ENCODE results near the gene COA8. TPM values are rescaled to one million over a fixed set of nuclear protein-coding genes. Genes with fewer than 3 reads are reported as not detected.

COA8 gene
- total and polyA plus RNA-seq, 2 of the 13 experiments (the other 11 are each of a cell fraction or from before 2014, with no cell fraction given): 10.9 to 25.1 TPM

GRCh38 chr14:103628684-103629502, 66.1 kb downstream of the COA8 start, which contains the start of gene KLC1 (continued):
- TF ChIP-seq PRDM10 (CRISPR knock-in tag; IDR thresholded peaks at IDR 0.05; ENCODE audit: low read depth) (no peak; the same call in 1 of the 2 replicates), NFKB2 (CRISPR knock-in tag; IDR thresholded peaks at IDR 0.05; ENCODE audit: borderline replicate concordance) (no peak), HES4 (CRISPR knock-in tag; IDR thresholded peaks at IDR 0.05; ENCODE audit: borderline replicate concordance) (peak; percentile 83), ZFYVE20 (CRISPR knock-in tag; IDR thresholded peaks at IDR 0.05; ENCODE audit: borderline replicate concordance, low read depth) (no peak), TBX3 (IDR thresholded peaks at IDR 0.05; ENCODE audit: borderline replicate concordance) (no peak), ZMYM2 (CRISPR knock-in tag; IDR thresholded peaks at IDR 0.05) (no peak), CHCHD3 (CRISPR knock-in tag; IDR thresholded peaks at IDR 0.05) (no peak), RELA (CRISPR knock-in tag; IDR thresholded peaks at IDR 0.05) (no peak), THAP11 (CRISPR knock-in tag; IDR thresholded peaks at IDR 0.05) (peak; percentile 85), ZNF317 (CRISPR knock-in tag; IDR thresholded peaks at IDR 0.05) (no peak), CBFB (CRISPR knock-in tag; IDR thresholded peaks at IDR 0.05) (peak; percentile 14; the same call in 1 of the 2 replicates), SMAD9 (CRISPR knock-in tag; IDR thresholded peaks at IDR 0.05) (no peak), MTA3 (CRISPR knock-in tag; IDR thresholded peaks at IDR 0.05) (no peak), FOXK2 (IDR thresholded peaks at IDR 0.05) (no peak), ZNF569 (CRISPR knock-in tag; IDR thresholded peaks at IDR 0.05; ENCODE audit: borderline replicate concordance) (0 out of 2 replicates have a peak, but pooled peaks have one; percentile 79), ZNF367 (CRISPR knock-in tag; IDR thresholded peaks at IDR 0.05; ENCODE audit: borderline replicate concordance) (no peak), NCOA5 (CRISPR knock-in tag; IDR thresholded peaks at IDR 0.05) (no peak), SOX13 (IDR thresholded peaks at IDR 0.05) (no peak), SOX13 (CRISPR knock-in tag; conservative IDR thresholded peaks at IDR 0.05 in 1 of 2, IDR thresholded peaks at IDR 0.05 in 1 of 2) (0 out of 4 replicates have a peak, but pooled peaks of 1 of the 2 experiments have one; percentile 29)
- TF ChIP-seq, protein P1, sequence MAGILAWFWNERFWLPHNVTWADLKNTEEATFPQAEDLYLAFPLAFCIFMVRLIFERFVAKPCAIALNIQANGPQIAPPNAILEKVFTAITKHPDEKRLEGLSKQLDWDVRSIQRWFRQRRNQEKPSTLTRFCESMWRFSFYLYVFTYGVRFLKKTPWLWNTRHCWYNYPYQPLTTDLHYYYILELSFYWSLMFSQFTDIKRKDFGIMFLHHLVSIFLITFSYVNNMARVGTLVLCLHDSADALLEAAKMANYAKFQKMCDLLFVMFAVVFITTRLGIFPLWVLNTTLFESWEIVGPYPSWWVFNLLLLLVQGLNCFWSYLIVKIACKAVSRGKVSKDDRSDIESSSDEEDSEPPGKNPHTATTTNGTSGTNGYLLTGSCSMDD (CRISPR knock-in tag; IDR thresholded peaks at IDR 0.05): no peak
- TF ChIP-seq, protein P2, sequence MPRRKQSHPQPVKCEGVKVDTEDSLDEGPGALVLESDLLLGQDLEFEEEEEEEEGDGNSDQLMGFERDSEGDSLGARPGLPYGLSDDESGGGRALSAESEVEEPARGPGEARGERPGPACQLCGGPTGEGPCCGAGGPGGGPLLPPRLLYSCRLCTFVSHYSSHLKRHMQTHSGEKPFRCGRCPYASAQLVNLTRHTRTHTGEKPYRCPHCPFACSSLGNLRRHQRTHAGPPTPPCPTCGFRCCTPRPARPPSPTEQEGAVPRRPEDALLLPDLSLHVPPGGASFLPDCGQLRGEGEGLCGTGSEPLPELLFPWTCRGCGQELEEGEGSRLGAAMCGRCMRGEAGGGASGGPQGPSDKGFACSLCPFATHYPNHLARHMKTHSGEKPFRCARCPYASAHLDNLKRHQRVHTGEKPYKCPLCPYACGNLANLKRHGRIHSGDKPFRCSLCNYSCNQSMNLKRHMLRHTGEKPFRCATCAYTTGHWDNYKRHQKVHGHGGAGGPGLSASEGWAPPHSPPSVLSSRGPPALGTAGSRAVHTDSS (CRISPR knock-in tag; conservative IDR thresholded peaks at IDR 0.05): no peak
- TF ChIP-seq, protein P3, sequence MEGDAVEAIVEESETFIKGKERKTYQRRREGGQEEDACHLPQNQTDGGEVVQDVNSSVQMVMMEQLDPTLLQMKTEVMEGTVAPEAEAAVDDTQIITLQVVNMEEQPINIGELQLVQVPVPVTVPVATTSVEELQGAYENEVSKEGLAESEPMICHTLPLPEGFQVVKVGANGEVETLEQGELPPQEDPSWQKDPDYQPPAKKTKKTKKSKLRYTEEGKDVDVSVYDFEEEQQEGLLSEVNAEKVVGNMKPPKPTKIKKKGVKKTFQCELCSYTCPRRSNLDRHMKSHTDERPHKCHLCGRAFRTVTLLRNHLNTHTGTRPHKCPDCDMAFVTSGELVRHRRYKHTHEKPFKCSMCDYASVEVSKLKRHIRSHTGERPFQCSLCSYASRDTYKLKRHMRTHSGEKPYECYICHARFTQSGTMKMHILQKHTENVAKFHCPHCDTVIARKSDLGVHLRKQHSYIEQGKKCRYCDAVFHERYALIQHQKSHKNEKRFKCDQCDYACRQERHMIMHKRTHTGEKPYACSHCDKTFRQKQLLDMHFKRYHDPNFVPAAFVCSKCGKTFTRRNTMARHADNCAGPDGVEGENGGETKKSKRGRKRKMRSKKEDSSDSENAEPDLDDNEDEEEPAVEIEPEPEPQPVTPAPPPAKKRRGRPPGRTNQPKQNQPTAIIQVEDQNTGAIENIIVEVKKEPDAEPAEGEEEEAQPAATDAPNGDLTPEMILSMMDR (CRISPR knock-in tag; IDR thresholded peaks at IDR 0.05): no peak

Data from HepG2 (cell line).